Caco-2 (cell line): ENCODE measurements around the gene ILDR2. TPM values are rescaled to one million over a fixed set of nuclear protein-coding genes. Genes with fewer than 3 reads are reported as not detected.

Experiments used
- BruUV-seq: library from RNA; stranded (reverse); fragments of 400-500 nt; replicated peaks from 2 replicates; lab custom pipeline; 2021; lab: Mats Ljungman, UMichigan
- CTCF ChIA-PET: fragments of 300-600 bp; sonication (Branson Sonifier 250); formaldehyde crosslinking; loops from one replicate; lab custom pipeline; 2022; ENCODE audit warnings: antibody characterized with exemption; lab: Charles Lee
- POLR2A ChIA-PET: fragments of 300-600 bp; sonication (Branson Sonifier 250); formaldehyde crosslinking; loops from one replicate; lab custom pipeline; 2022; ENCODE audit warnings: antibody characterized with exemption; lab: Charles Lee
- DNase-seq, 2 experiments: peaks; one replicate each; pipeline versions ENCODE4 v3.0.0 to v3.0.0-alpha.2; 2020 to 2022
- H3K27me3 ChIP-seq: replicated peaks from 2 replicates; pipeline ENCODE4 v1.6.0; 2011; ENCODE audit warnings: low read length; ENCODE audit not compliant: control insufficient read depth, insufficient read depth
- H3K36me3 ChIP-seq: 2 replicates; pipeline ENCODE4 v1.5.1; 2011; ENCODE audit warnings: low read length; ENCODE audit not compliant: control insufficient read depth, insufficient read depth
- H3K4me1 ChIP-seq: fragments of 250-450 bp; sonication (Bioruptor Pico); 2 replicates; pipeline ENCODE4 v1.5.1; 2020; ENCODE audit warnings: mild to moderate bottlenecking
- H3K4me3 ChIP-seq: 2 replicates; pipeline ENCODE4 v1.5.1; 2011; ENCODE audit warnings: low read depth, mild to moderate bottlenecking, control low read depth, low read length
- H3K9me3 ChIP-seq: fragments of 250-450 bp; sonication (Bioruptor Pico); 2 replicates; pipeline ENCODE4 v1.5.1; 2020; ENCODE audit warnings: mild to moderate bottlenecking, moderate library complexity
- H3K27ac Mint-ChIP-seq: one replicate; pipeline ENCODE4 v1.8.0; 2022; ENCODE audit warnings: mixed read lengths; ENCODE audit not compliant: unreplicated experiment
- H3K27me3 Mint-ChIP-seq: one replicate; pipeline ENCODE4 v1.8.0; 2022; ENCODE audit warnings: mixed read lengths; ENCODE audit not compliant: insufficient read depth, unreplicated experiment
- H3K36me3 Mint-ChIP-seq: one replicate; pipeline ENCODE4 v1.8.0; 2022; ENCODE audit warnings: mild to moderate bottlenecking, mixed read lengths; ENCODE audit not compliant: insufficient read depth, unreplicated experiment
- H3K4me1 Mint-ChIP-seq: one replicate; pipeline ENCODE4 v1.8.0; 2022; ENCODE audit warnings: low read depth, mixed read lengths; ENCODE audit not compliant: unreplicated experiment
- H3K4me3 Mint-ChIP-seq: one replicate; pipeline ENCODE4 v1.8.0; 2022; ENCODE audit warnings: mild to moderate bottlenecking, moderate library complexity, mixed read lengths; ENCODE audit not compliant: unreplicated experiment
- H3K9me3 Mint-ChIP-seq: one replicate; pipeline ENCODE4 v1.8.0; 2022; ENCODE audit warnings: mixed read lengths; ENCODE audit not compliant: unreplicated experiment
- intact Hi-C: fragments of 100-400 bp; cut with micrococcal nuclease; formaldehyde crosslinking; loops from one replicate; pipeline ENCODE4 v1.10.0; 2022; ENCODE audit not compliant: unreplicated experiment
- total RNA-seq: library from RNA; stranded (reverse); gene quantifications from 2 replicates; pipeline ENCODE4 v1.2.3, GENCODE V29; 2022
- TF ChIP-seq, protein P1 (sequence below), 2 experiments: fragments of 200-600 bp in 1 of 2; IDR thresholded peaks; 1 replicate in 1 of 2; 2 replicates in 1 of 2; pipeline versions ENCODE4 v1.5.1 to v1.8.0; 2011 to 2022; ENCODE audit warnings: antibody characterized with exemption in 1 of 2, control low read depth in 1 of 2, inconsistent platforms in 1 of 2, low read depth in 1 of 2, low read length in 1 of 2, mild to moderate bottlenecking in 1 of 2, moderate library complexity in 1 of 2; ENCODE audit not compliant: insufficient read depth in 1 of 2, severe bottlenecking in 1 of 2, unreplicated experiment in 1 of 2

ILDR2 gene
- total RNA-seq, 1 experiment from 2014 or later, result 0.98 TPM

GRCh38 chr1:166951050-166951449 is 24.3 kb downstream of the ILDR2 start:
- Histone ChIP-seq H3K27me3 (no peaks in the 10 kb centered on the region), H3K4me1 (peaks cover 10% of the 10 kb centered on the region), H3K4me3 (no peak overlapping the region), H3K36me3 (no peaks in the 10 kb centered on the region), H3K9me3 (no peaks in the 10 kb centered on the region)
- no TSS peak for BruUV-seq
- CTCF ChIA-PET, result no interaction called here
- Mint-ChIP-seq H3K27ac (no peak overlapping the region), H3K4me1 (peaks cover 1% of the 10 kb centered on the region), H3K27me3 (peaks cover 6% of the 10 kb centered on the region), H3K9me3 (peaks cover 10% of the 10 kb centered on the region), H3K4me3 (no peak overlapping the region), H3K36me3 (no peaks in the 10 kb centered on the region)
- no peak for DNase-seq
- POLR2A ChIA-PET, result no interaction called here
- intact Hi-C loops, result no loop called here
- TF ChIP-seq, protein P1, sequence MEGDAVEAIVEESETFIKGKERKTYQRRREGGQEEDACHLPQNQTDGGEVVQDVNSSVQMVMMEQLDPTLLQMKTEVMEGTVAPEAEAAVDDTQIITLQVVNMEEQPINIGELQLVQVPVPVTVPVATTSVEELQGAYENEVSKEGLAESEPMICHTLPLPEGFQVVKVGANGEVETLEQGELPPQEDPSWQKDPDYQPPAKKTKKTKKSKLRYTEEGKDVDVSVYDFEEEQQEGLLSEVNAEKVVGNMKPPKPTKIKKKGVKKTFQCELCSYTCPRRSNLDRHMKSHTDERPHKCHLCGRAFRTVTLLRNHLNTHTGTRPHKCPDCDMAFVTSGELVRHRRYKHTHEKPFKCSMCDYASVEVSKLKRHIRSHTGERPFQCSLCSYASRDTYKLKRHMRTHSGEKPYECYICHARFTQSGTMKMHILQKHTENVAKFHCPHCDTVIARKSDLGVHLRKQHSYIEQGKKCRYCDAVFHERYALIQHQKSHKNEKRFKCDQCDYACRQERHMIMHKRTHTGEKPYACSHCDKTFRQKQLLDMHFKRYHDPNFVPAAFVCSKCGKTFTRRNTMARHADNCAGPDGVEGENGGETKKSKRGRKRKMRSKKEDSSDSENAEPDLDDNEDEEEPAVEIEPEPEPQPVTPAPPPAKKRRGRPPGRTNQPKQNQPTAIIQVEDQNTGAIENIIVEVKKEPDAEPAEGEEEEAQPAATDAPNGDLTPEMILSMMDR (IDR thresholded peaks at IDR 0.05; ENCODE audit: insufficient read depth in 1 of 2, low read depth in 1 of 2, low read length in 1 of 2, severe bottlenecking in 1 of 2, unreplicated experiment in 1 of 2), result no peak

GRCh38 chr1:166950156-166950555 is 25.2 kb downstream of the ILDR2 start:
- H3K4me1 ChIP-seq, result peaks cover 10% of the 10 kb centered on the region
- no TSS peak for BruUV-seq
- no peaks in the 10 kb centered on the region for H3K36me3 ChIP-seq
- intact Hi-C loops, result no loop called here
- TF ChIP-seq, protein P1 (IDR thresholded peaks at IDR 0.05; ENCODE audit: insufficient read depth in 1 of 2, low read depth in 1 of 2, low read length in 1 of 2, severe bottlenecking in 1 of 2, unreplicated experiment in 1 of 2), result no peak
- CTCF ChIA-PET, result no interaction called here
- no peaks in the 10 kb centered on the region for H3K4me1 Mint-ChIP-seq
- no peaks in the 10 kb centered on the region for H3K27me3 ChIP-seq
- no peaks in the 10 kb centered on the region for H3K9me3 ChIP-seq
- no peak overlapping the region for H3K4me3 ChIP-seq
- POLR2A ChIA-PET, result no interaction called here
- H3K27ac Mint-ChIP-seq, result no peak overlapping the region
- H3K36me3 Mint-ChIP-seq, result no peaks in the 10 kb centered on the region
- H3K27me3 Mint-ChIP-seq, result peaks cover 6% of the 10 kb centered on the region
- no peak for DNase-seq
- H3K9me3 Mint-ChIP-seq, result peaks cover 10% of the 10 kb centered on the region
- H3K4me3 Mint-ChIP-seq, result no peak overlapping the region

DNA sequence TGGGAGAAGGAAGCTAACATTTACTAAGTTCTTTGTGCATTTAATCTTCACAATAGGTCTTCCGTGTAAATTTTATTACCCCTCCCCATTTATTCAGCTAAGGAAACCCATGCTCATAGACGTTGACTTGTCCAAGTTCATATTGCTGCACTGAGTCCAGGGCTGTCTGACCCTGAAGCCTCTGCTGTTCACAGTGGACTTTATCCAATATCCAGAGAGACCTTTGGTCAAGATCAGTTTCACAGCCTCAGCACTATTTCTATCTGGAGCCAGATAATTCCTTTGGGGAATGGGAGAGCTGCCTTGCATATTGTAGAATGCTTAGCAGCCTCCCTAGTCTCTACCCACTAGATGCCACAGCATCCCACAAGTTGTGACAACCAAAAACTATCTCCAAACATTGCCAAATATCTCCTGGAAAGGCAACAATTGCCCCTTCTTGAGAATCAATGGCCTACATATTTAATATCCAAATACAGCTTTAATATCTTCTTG is 26.4 kb downstream of the ILDR2 start:
- no peak for DNase-seq
- TF ChIP-seq, protein P1 (IDR thresholded peaks at IDR 0.05; ENCODE audit: insufficient read depth in 1 of 2, low read depth in 1 of 2, low read length in 1 of 2, severe bottlenecking in 1 of 2, unreplicated experiment in 1 of 2), result no peak
- no peak overlapping the region for H3K4me3 Mint-ChIP-seq
- Histone ChIP-seq H3K9me3 (no peaks in the 10 kb centered on the region), H3K4me1 (peaks cover 10% of the 10 kb centered on the region), H3K36me3 (no peaks in the 10 kb centered on the region), H3K4me3 (no peak overlapping the region), H3K27me3 (no peaks in the 10 kb centered on the region)
- intact Hi-C loops, result no loop called here
- ChIA-PET CTCF (no interaction called here), POLR2A (no interaction called here)
- no peaks in the 10 kb centered on the region for H3K36me3 Mint-ChIP-seq
- H3K9me3 Mint-ChIP-seq, result peaks cover 6% of the 10 kb centered on the region
- no TSS peak for BruUV-seq
- H3K4me1 Mint-ChIP-seq, result no peaks in the 10 kb centered on the region
- no peak overlapping the region for H3K27ac Mint-ChIP-seq
- H3K27me3 Mint-ChIP-seq, result peaks cover 6% of the 10 kb centered on the region
